ENCODE measurements around the gene CIZ1. TPM values are rescaled to one million over a fixed set of nuclear protein-coding genes. Genes with fewer than 3 reads are reported as not detected.

Gene CIZ1
- total RNA-seq, 2 donors from 2014 or later, result 55.2 to 94.0 TPM

- no peak for DNase-seq (ENCODE audit: low spot score)
- 75% methylated on average over 21 of the region's 29 CpGs for WGBS
- Histone ChIP-seq H3K27ac (peak overlapping the region; percentile 89 to 90), H3K4me3 (peak overlapping the region; percentile 96 to 98), H3K36me3 (no peaks in the 10 kb centered on the region), H3K4me1 (replicated peaks) (peaks cover 10% of the 10 kb centered on the region), H3K9me3 (no peaks in the 10 kb centered on the region), H3K27me3 (replicated peaks; ENCODE audit: insufficient read depth) (no peaks in the 10 kb centered on the region)
- no peak for TF ChIP-seq POLR2AphosphoS5 (IDR thresholded peaks at IDR 0.05)
- no peak for TF ChIP-seq POLR2A (IDR thresholded peaks at IDR 0.05)
- TF ChIP-seq CTCF (IDR thresholded peaks at IDR 0.05), result no peak
- intact Hi-C loops (cut with DNase I), result no loop called here
Observed at GRCh38 chr9:128128836-128129590, 62.4 kb downstream of the CIZ1 start.

- TF ChIP-seq POLR2A (IDR thresholded peaks at IDR 0.05), result peak; percentile 69
- peak in 2 of 4 experiments; percentile 9 to 18 for TF ChIP-seq CTCF (IDR thresholded peaks at IDR 0.05)
- TF ChIP-seq POLR2AphosphoS5 (IDR thresholded peaks at IDR 0.05), result peak; percentile 86
- under 1% methylated on average over 72 of the region's 82 CpGs for WGBS
- peak; percentile 74 for DNase-seq (ENCODE audit: low spot score)
- H3K9me3 ChIP-seq, result no peaks in the 10 kb centered on the region
- intact Hi-C loops (cut with DNase I), result no loop called here
- peak overlapping the region; percentile 96 to 98 for H3K4me3 ChIP-seq
- peak overlapping the region; percentile 89 to 90 for H3K27ac ChIP-seq
- no peaks in the 10 kb centered on the region for H3K36me3 ChIP-seq
- H3K27me3 ChIP-seq (replicated peaks; ENCODE audit: insufficient read depth), result no peaks in the 10 kb centered on the region
- H3K4me1 ChIP-seq (replicated peaks), result peaks cover 10% of the 10 kb centered on the region
Observed at GRCh38 chr9:128127990-128128835, 63.2 kb downstream of the CIZ1 start.

GRCh38 chr9:128127568-128127989 is 63.8 kb downstream of the CIZ1 start, which contains the start of gene PTGES2:
PTGES2 (minus strand) TSS chr9:128127729; CDS start chr9:128127717, 12 bp downstream.
- DNase-seq (ENCODE audit: low spot score), result peak; percentile 69
- no peaks in the 10 kb centered on the region for H3K27me3 ChIP-seq (replicated peaks; ENCODE audit: insufficient read depth)
- WGBS, result 0% methylated on average over 41 of the region's 56 CpGs

GRCh38 chr9:128125580-128126354 is 65.6 kb downstream of the CIZ1 start:
- no peak overlapping the region for H3K4me3 ChIP-seq
- H3K27me3 ChIP-seq (replicated peaks; ENCODE audit: insufficient read depth), result no peaks in the 10 kb centered on the region
- no peak overlapping the region for H3K27ac ChIP-seq
- TF ChIP-seq CTCF (IDR thresholded peaks at IDR 0.05), result no peak
- no peak for TF ChIP-seq POLR2AphosphoS5 (IDR thresholded peaks at IDR 0.05)
- TF ChIP-seq POLR2A (IDR thresholded peaks at IDR 0.05), result no peak
- no peaks in the 10 kb centered on the region for H3K36me3 ChIP-seq
- H3K9me3 ChIP-seq, result no peaks in the 10 kb centered on the region
- DNase-seq (ENCODE audit: low spot score), result no peak
- WGBS, result 50% methylated on average over 10 of the region's 10 CpGs
- H3K4me1 ChIP-seq (replicated peaks), result peaks cover 10% of the 10 kb centered on the region
- intact Hi-C loops (cut with DNase I), result no loop called here

More at GRCh38 chr9:128127568-128127989, 63.8 kb downstream of the CIZ1 start, which contains the start of gene PTGES2:
- TF ChIP-seq POLR2AphosphoS5 (IDR thresholded peaks at IDR 0.05) (peak; percentile 17), POLR2A (IDR thresholded peaks at IDR 0.05) (peak; percentile 12), CTCF (IDR thresholded peaks at IDR 0.05) (peak in 1 of 4 experiments; percentile 28)
- H3K4me3 ChIP-seq, result peak within 1 kb of the TSS; percentile 96 to 98
- intact Hi-C loops (cut with DNase I), result no loop called here
- H3K4me1 ChIP-seq (replicated peaks), result peaks cover 10% of the 10 kb centered on the region
- H3K9me3 ChIP-seq, result no peaks in the 10 kb centered on the region
- no peaks in the 10 kb centered on the region for H3K36me3 ChIP-seq
- peak within 1 kb of the TSS; percentile 89 to 90 for H3K27ac ChIP-seq
